Measurements from ENCODE around the gene EFCAB13. TPM values are rescaled to one million over a fixed set of nuclear protein-coding genes. Genes with fewer than 3 reads are reported as not detected.

The EFCAB13 gene, protein sequence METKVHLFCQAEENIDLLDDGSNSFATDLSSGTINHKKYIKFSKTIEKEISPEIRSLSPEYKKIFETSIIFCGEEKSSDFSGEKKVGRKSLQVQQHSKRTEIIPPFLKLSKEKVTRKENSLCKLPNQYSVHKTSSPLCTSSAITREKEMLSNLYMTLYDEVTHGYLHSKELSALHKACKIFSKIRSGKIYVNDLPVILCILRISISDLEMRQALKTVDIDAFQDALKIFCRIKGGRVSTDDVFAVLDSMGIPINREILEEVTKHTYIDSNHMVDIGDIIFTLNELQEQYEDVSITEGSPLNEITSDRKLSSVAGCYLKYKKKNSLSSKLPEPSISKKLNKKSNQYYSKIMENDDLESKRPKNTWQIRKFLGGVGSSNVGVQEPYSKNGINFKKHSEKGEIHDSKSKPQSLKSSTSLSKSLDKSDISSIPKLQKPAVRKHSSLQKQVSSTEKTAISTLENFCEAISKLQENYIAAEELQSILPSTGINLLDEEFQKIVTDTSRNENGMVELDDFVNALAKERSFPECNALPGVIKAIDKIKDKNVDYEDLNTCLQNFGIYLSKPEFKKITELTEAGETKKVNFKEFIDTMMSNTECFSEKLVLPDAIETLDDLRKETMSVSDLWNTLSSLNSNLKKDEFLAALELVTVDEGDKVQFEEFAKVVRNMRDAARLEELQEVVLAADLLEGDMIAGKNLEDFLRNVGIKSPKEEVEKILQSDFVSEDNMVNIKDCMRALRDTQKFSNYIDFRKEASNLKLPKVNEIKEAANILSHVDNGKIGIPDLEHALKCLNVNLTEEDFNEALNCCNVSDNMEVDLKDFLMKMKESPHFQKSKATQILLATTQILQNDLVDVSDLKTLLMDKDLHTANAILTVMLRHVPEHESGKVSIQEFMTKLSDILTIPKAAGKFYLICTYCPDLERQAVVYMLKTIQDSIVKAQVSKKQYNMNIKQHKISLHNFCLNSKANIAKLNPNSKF
- 10.6 TPM for total RNA-seq

- DNase-seq (ENCODE audit: low spot score) = peak; percentile 89
Measured at GRCh38 chr17:47323382-47324223, at the start of gene EFCAB13. TSS of gene EFCAB13 (plus strand) at chr17:47323955. CDS start at chr17:47328354, 4,399 bp downstream.

GRCh38 chr17:47274319-47275069 is 49.3 kb upstream of the EFCAB13 start:
- no peak for DNase-seq (ENCODE audit: low spot score)

- DNase-seq (ENCODE audit: low spot score) = peak; percentile 80
Measured at GRCh38 chr17:47275245-47275984, 48.3 kb upstream of the EFCAB13 start.

- no peak for DNase-seq (ENCODE audit: low spot score)
Measured at GRCh38 chr17:47276444-47276843, 47.3 kb upstream of the EFCAB13 start.

- DNase-seq (ENCODE audit: low spot score) = peak; percentile 52
Measured at GRCh38 chr17:47276868-47277267, 46.9 kb upstream of the EFCAB13 start.

DNA sequence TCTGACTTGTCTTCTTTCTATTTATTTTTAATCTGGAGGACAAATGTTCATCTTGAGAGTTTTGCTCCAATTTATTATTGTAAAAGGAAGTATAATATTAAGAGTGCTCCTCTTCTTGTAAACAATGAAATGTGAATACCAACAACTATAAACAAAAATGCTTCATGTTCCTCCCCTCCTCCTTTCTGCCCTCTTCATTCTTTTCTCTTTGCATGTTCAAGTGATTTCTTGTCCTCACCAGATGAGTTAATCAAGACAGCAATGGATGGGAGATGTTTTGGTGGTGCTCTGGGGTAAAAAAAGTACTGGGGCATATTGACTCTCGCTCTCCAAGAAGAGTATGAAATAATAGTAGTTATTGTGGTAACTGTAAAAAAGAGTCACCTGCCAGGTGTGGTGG is 45.8 kb upstream of the EFCAB13 start:
- no peak for DNase-seq (ENCODE audit: low spot score)

DNA sequence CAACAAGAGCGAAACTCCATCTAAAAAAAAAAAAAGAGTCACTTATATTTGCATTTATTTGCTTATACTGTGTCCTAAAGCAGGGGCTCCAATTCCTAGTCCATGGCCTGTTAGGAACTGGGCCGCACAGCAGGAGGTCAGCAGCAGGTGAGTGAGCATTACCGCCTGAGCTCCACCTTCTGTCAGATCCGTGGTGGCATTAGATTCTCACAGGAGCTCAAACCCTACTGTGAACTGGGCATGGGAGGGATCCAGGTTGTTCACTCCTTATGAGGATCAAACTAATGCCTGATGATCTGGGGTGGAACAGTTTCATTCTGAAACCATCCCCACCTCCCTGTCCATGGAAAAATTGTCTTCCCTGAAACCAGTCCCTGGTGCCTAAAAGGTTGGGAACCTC is 45.2 kb upstream of the EFCAB13 start:
- no peak for DNase-seq (ENCODE audit: low spot score)

DNA sequence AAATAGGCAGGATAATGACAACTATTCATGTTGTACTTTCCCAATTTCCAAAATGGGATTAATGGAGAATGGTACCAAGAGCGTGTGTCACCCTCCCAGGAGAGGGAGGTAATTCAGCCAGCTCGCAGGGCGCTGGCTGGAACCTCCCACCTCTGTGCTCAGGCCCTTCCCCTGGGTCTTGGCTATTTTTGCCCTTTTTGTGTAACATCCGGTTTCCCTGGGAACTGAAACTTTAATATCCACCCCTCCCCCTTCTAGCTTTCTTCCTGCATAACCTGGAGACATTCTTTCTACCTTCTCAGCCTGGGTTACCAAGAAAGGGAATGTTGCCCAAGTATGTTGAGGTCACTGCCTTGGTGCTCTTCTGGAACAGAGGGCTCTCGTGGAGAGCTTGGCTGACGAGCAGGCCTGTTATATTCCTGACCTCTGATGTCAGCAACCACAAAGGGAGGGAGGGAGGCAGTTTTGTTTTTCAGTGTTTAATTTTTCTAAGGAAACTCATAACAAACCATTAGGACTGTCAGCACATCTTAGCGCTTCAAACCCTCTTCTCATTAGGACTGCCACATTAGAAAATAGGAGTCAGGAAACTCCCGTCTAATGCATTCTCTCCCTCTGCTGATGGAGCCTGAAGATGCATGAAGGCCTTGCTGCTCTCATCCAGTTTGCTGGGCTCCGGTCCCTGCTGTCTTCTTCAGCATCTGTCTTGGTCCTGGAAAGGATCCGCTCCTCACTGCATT is 44.5 kb upstream of the EFCAB13 start:
- peak; percentile 47 for DNase-seq (ENCODE audit: low spot score)

DNA sequence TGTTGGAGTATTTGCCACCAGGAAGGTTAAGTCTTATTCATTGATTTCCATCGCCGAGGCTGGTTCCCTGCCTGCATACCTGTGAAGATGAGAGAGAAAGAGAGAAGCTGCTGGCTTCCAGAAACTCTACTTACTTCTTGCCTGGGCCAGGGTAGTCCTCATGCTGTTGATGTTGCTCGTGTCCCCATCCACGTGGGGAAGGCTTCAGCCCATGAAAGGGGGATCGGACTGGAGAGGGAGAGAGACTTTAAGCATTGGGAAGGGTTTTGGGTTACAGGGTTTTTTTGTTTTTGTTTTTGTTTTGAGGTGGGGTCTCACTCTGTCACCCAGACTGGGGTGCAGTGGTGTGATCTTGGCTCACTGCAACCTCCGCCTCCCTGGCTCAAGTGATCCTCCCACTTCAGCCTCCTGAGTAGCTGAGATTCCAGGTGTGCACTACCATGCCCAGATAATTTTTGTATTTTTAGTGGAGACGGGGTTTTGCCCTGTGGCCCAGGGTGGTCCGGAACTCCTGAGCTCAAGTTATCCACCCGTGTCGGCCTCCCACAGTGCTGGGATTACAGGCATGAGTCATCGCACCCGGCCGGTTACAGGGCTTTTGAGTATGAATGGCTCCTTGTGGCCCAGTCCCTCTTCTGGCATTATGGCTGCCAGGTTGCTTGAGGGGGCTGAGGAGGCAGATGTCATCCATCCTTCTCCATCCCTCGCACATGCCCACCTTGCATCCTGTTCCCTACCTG is 43.5 kb upstream of the EFCAB13 start:
- DNase-seq (ENCODE audit: low spot score) = no peak

- DNase-seq (ENCODE audit: low spot score) = no peak
Measured at GRCh38 chr17:47281216-47281615, 42.5 kb upstream of the EFCAB13 start.

DNA sequence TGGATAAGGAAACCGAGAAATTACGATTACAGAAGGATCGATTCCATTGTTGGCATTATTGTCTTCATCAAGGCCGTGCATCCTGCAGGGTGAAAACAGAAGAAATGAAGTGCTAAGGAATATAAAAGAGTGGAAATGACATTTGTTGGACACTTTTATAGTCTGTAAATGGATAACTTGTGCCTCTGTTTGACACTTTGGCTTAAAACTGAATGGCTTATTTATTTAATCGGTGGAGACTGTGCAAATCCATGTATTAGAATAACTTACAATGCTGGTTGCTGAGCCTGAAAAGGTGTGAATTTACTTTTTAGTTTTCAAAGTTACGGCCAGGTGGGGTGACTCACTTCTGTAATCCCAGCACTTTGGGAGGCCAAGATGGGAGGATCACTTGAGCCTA is 38.8 kb upstream of the EFCAB13 start:
- DNase-seq (ENCODE audit: low spot score) = no peak

GRCh38 chr17:47286198-47286914 is 37.4 kb upstream of the EFCAB13 start:
- no peak for DNase-seq (ENCODE audit: low spot score)

DNA sequence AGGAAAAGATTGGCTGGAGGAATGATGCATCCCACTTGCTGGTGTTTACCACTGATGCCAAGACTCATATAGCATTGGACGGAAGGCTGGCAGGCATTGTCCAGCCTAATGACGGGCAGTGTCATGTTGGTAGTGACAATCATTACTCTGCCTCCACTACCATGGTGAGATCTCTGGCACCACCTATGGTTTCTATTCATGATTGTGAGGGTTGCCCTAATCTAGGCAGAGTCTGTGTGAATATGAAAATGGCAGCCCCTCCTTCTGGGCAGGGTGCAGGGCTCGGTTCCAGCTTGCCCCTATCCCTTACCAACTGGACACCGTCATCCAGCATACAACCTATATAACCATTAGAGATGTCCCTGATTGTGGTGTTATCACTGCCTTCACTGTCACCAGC is 36.7 kb upstream of the EFCAB13 start:
- DNase-seq (ENCODE audit: low spot score) = no peak

DNA sequence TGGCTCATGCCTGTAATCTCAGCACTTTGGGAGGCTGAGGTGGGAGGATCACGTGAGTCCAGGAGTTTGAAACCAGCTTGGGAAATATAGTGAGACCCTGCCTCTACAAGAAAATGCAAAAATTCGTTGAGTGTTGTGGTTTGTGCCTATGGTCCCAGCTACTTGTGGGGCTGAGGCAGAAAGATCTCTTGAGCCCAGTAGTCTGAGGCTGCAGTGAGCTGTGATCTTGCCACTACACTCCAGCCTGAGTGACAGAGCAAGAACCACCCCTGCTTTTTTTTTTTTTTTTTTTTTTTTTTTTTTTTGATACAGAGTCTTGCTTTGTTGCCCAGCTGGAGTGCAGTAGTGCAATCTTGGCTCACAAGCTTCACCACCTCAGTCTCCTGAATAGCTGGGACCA is 36.1 kb upstream of the EFCAB13 start:
- DNase-seq (ENCODE audit: low spot score) = no peak

- no peak for DNase-seq (ENCODE audit: low spot score)
Measured at GRCh38 chr17:47288531-47289116, 35.1 kb upstream of the EFCAB13 start.

- no peak for DNase-seq (ENCODE audit: low spot score)
Measured at GRCh38 chr17:47289302-47289701, 34.5 kb upstream of the EFCAB13 start.

DNA sequence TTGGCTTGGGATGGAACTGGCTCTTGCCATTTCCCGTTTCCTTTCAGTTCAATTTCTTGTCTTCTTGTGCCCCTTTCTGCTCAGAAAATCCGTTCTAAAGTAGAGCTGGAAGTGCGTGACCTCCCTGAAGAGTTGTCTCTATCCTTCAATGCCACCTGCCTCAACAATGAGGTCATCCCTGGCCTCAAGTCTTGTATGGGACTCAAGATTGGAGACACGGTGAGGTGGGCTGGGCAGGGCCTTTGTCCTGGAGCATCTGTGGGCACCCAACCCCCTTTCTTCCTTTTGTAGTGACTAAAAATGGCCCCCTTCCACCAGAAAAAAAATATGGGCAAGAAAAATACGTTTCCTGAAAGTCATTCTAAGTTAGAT is 32.9 kb upstream of the EFCAB13 start:
- no peak for DNase-seq (ENCODE audit: low spot score)
